SK-MEL-5 (cell line): ENCODE data around the gene NDUFB7. TPM values are rescaled to one million over a fixed set of nuclear protein-coding genes. Genes with fewer than 3 reads are reported as not detected.
"Not testable (repeated sequence)": the region's sequence is repeated elsewhere in the genome, so short reads cannot be mapped to it uniquely, and the experiment has no call there.

Experiments
- DNase-seq: peaks from one replicate; pipeline ENCODE4 v3.0.0-alpha.2; 2016; ENCODE audit warnings: low read depth, low spot score
- in situ Hi-C: cut with HindIII; loops from 2 replicates; pipeline ENCODE4 v1.10.0; 2016; ENCODE audit warnings: low sequenced_read_pairs, high pct_unique_total_duplicates, low pct_unique_long_range_greater_than_20kb
- polyA plus RNA-seq, 2 experiments: library from polyadenylated mRNA; depleted of rRNA; stranded (reverse); fragments of >200 nt; gene quantifications; 2 replicates each; pipeline ENCODE4 v1.2.3, GENCODE V29; 2015
- total RNA-seq: library from RNA; depleted of rRNA; stranded (reverse); fragments of >200 nt; shearing (Covaris generic); gene quantifications from 2 replicates; pipeline ENCODE4 v1.2.3, GENCODE V29; 2014; rRNA removed

NDUFB7 gene
- 190 and 221 TPM in 2 replicates for total RNA-seq
- polyA plus RNA-seq (2015; cell fraction: cytosol; rRNA removed) = 236 and 402 TPM in 2 replicates
- 18.4 and 29.2 TPM in 2 replicates for polyA plus RNA-seq (2015; cell fraction: nucleus; rRNA removed)

GRCh38 chr19:14571695-14572490 is at the start of gene NDUFB7:
Gene NDUFB7 (minus strand): TSS chr19:14572066. CDS start chr19:14572000, 66 bp downstream.
- DNase-seq = peak; percentile 95
- in situ Hi-C loops = no loop called here

GRCh38 chr19:14619404-14619803 is 47.5 kb upstream of the NDUFB7 start:
- DNase-seq = no peak
- in situ Hi-C loops = no loop called here

- DNase-seq = no peak
- in situ Hi-C loops = no loop called here
These were observed 44.5 kb upstream of the NDUFB7 start for GRCh38 chr19:14616407-14616806.

DNA sequence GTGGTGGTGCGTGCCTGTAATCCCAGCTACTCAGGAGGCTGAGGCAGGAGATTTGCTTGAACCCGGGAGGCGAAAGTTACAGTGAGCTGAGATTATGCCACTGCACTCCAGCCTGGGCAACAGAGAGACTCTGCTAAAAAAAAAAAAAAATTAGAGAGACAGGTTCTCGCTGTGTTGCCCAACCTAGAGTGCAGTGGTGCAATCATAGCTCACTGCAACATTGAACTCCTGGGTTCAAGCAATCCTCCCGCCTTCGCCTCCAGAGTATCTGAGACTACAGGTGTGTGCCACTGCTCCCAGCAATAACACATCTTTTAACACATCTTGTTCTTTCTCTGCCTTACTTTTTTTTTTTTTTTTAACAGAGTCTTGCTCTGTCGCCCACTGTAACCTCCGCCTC is 43.8 kb upstream of the NDUFB7 start:
- DNase-seq = no peak
- in situ Hi-C loops = no loop called here

- in situ Hi-C loops = no loop called here
- DNase-seq = no peak
These were observed 42.2 kb upstream of the NDUFB7 start for GRCh38 chr19:14614099-14614412.

DNA sequence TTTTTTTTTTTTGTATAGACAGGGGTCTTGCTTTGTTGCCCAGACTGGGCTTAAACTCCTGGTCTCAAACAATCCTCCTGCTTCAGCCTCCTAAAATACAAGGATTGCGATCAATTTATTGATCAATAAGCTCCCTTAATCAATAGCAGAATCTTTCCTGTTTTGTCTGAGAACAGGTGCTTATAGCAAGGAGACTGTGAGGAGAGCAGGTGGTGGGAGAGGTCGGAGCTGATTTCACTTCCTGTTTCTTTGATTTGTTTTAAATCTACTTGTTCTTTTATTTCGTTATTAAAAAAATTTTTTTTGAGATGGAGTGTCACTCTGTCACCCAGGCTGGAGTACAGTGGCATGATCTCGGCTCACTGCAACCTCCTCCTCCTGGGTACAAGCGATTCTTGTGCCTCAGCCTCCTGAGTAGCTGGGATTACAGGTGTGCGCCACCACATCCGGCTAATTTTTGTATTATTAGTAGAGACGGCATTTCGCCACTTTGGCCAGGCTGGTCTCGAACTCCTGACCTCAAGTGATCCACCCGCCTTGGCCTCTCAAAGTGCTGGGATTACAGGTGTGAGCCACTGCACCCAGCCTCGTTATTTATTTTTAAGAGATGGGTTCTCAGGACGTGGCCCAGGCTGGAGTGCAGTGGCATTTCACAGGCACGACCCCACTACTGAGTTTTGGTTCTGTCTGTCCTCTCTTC is 41.7 kb upstream of the NDUFB7 start:
- not testable (repeated sequence) for DNase-seq

GRCh38 chr19:14612657-14613056 is 40.8 kb upstream of the NDUFB7 start:
- no peak for DNase-seq
- in situ Hi-C loops = no loop called here

More for the DNA sequence above, 41.7 kb upstream of the NDUFB7 start:
- in situ Hi-C loops = not testable (repeated sequence)

DNA sequence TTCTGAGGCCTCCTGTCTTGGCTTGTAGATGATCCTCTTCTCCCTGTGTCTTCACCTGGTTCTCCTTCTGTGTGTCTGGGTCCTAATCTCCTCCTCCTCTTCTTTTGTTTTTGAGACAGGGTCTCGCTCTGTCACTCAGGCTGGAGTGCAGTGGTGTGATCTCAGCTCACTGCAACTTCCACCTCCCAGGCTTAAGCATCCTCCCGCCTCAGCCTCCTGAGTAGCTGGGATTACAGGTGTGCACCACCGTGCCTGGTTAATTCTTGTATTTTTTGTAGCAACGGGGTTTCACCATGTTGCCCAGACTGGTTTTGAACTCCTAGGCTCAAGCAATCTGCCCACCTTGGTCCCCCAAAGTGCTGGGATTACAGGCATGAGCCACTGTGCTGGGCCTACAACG is 40.4 kb upstream of the NDUFB7 start:
- in situ Hi-C loops, DNase-seq: not testable (repeated sequence)

DNA sequence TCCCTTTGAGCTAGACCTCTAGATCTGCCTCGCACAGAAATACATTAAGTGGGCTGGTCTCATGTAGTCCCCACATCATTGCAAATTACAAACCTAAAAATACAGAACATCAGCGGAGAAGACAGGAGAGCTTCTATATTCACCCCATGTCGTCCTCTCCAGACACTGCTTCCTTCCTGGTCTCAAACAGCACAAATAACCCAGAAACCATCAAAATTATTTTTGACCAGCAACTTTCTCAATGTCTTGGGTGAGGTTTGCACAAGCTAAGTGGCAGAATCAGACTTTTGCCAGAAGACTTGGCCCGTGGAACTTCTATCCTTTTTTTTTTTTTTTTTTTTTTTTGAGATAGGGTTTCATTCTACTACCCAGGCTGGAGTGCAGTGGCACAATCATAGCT is 39.2 kb upstream of the NDUFB7 start:
- in situ Hi-C loops = no loop called here
- no peak for DNase-seq

- in situ Hi-C loops = no loop called here
- no peak for DNase-seq
These were observed 34.8 kb upstream of the NDUFB7 start for GRCh38 chr19:14606627-14607026.

DNA sequence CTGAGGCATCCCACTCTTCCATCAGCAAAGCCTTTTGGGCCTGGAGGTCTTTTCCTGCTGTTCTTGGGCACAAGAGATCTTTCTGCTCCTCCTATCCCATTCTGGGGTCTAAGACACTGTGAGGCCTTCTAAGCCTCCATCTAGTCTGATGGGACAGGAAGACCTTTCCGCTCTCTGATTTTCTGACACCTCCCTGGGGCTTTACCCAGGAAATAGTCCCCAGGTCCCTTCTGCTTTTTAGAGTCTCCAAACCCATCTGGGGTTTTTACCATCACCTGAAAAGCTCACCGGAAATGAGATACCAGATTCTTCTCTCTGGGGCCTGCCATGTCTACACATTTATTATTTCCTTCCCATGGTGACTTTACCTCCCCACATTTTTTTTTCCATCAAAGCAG is 32.1 kb upstream of the NDUFB7 start:
- in situ Hi-C loops = no loop called here
- no peak for DNase-seq

- no peak for DNase-seq
- in situ Hi-C loops = no loop called here
These were observed 27.8 kb upstream of the NDUFB7 start for GRCh38 chr19:14599548-14600147.

GRCh38 chr19:14595558-14595957 is 23.7 kb upstream of the NDUFB7 start:
- no peak for DNase-seq
- in situ Hi-C loops = no loop called here

DNA sequence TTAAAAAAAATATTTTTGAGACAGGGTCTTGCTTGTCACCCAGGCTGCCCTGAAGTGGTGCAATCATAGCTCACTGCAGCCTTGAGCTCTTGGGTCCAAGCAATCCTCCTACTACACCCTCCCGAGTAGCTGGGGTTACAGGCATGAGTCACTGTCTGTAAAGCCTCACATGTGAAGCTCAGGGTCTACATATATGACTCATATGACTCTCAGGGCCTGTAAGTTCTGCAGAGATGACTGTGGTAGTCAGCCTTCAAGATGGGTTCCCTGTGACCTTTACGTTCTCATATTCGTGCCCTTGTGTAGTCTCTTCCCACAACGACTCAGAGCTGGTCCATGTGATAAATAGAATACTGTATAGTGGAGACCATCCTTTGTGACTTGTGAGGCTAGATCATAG is 17.6 kb upstream of the NDUFB7 start:
- in situ Hi-C loops, DNase-seq: not testable (repeated sequence)

- not testable (repeated sequence) for DNase-seq
These were observed 13.3 kb upstream of the NDUFB7 start for GRCh38 chr19:14585187-14585586.

DNA sequence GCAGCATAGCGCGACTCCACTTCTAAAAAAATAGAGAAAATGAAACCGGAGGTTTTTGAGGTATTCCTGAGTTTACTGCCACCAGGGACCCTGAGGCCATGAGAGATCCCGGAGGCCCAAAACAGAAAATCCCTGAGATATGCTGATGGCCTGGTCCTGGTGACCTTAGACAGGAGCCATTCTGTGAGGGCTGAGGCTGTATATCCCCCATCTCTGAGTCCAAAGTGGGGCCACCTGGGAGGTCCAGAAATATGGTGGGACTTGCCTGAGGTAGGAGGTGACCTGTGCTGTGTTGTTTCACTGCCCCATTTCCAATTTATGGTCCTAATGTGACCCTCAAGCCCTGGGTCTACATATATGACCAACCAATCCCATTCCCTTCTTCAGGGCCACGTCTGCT is 12.5 kb upstream of the NDUFB7 start:
- in situ Hi-C loops, DNase-seq: not testable (repeated sequence)

More at GRCh38 chr19:14585187-14585586, 13.3 kb upstream of the NDUFB7 start:
- in situ Hi-C loops = not testable (repeated sequence)

- in situ Hi-C loops = no loop called here
- no peak for DNase-seq
These were observed 11.1 kb upstream of the NDUFB7 start, which contains the start of gene CLEC17A for GRCh38 chr19:14582894-14583340. Gene CLEC17A (plus strand): TSS chr19:14583084. CDS start chr19:14583161, 77 bp downstream.

GRCh38 chr19:14580623-14581237 is 8.9 kb upstream of the NDUFB7 start:
- in situ Hi-C loops = no loop called here
- no peak for DNase-seq
